Adrenal gland (tissue), 12 donors: ENCODE measurements around the gene SETBP1. TPM values are rescaled to one million over a fixed set of nuclear protein-coding genes. Genes with fewer than 3 reads are reported as not detected.

ENCODE experiments used
- DNase-seq, 7 donors: peaks; one replicate each; pipeline ENCODE4 v3.0.0-alpha.2; 2019 to 2020
- H3K27ac ChIP-seq, 5 donors: fragments of 200-600 bp; sonication (generic) in 4 of 5; 1 replicate in 3 of 5; 2 replicates in 2 of 5; pipeline versions ENCODE4 v1.5.1 to v1.8.0; 2016 to 2020; ENCODE audit warnings: mild to moderate bottlenecking in 1 of 5
- H3K27me3 ChIP-seq: fragments of 200-600 bp; 2 replicates; pipeline ENCODE4 v1.8.0; 2021
- H3K36me3 ChIP-seq, 2 donors: fragments of 200-600 bp; replicated peaks in 1 of 2; 1 replicate in 1 of 2; 2 replicates in 1 of 2; pipeline versions ENCODE4 v1.5.1 to v1.8.0; 2018 to 2022
- H3K4me1 ChIP-seq, 2 donors: fragments of 200-600 bp; replicated peaks in 1 of 2; 1 replicate in 1 of 2; 2 replicates in 1 of 2; pipeline versions ENCODE4 v1.5.1 to v1.8.0; 2018 to 2021
- H3K4me3 ChIP-seq, 4 donors: fragments of 200-600 bp; sonication (generic) in 3 of 4; one replicate each; pipeline ENCODE4 v1.5.1; 2016 to 2018
- H3K9me3 ChIP-seq, 3 donors: fragments of 200-600 bp; sonication (generic) in 1 of 3; replicated peaks in 1 of 3; 1 replicate in 2 of 3; 2 replicates in 1 of 3; pipeline versions ENCODE4 v1.5.1 to v1.8.0; 2016 to 2021
- POLR2A ChIP-seq, 2 donors: fragments of 450-650 bp; IDR thresholded peaks; one replicate each; pipeline ENCODE4 v1.6.1; 2017; ENCODE audit warnings: antibody characterized with exemption in 2 of 2, mild to moderate bottlenecking in 2 of 2, moderate library complexity in 1 of 2
- WGBS, 4 donors: extraction: QIAGEN DNeasy Blood & Tissue Kit in 2 of 4; methylation state at CpG; one replicate each; pipeline versions ENCODE4 v1.1.5 to v1.1.7; 2013 to 2017; 5-methylcytosine and 5-hydroxymethylcytosine counted together
- intact Hi-C, 2 donors: fragments of 100-400 bp; cut with DNase I; formaldehyde crosslinking; loops; one replicate each; pipeline versions ENCODE4 v1.14.1 to v1.15.0; 2022 to 2023
- polyA plus RNA-seq, 3 donors: library from polyadenylated mRNA; stranded (reverse); fragments of 200-250 nt in 2 of 3; fragments of 350-450 nt in 1 of 3; fragmentation: Illumina TruSeq in 1 of 3; extraction: RNeasy Lipid Tissue Mini Kit (QIAGEN cat#74804) in 1 of 3; gene quantifications; one replicate each; pipeline ENCODE4 v1.2.3, GENCODE V29; 2013 to 2014
- total RNA-seq, 9 donors: library from RNA; depleted of rRNA in 4 of 9; stranded (reverse); fragments of >200 nt in 4 of 9; fragments of 120-200 nt in 1 of 9; fragmentation: NEBNext Ultra II Directional in 1 of 9; extraction: Animal tissue kit (Norgen Biotek cat#: 25700) in 1 of 9; gene quantifications; one replicate each; pipeline versions ENCODE4 v1.1.0 to v1.2.4, GENCODE V29; 2013 to 2023
- TF ChIP-seq, protein P1 (sequence below), 6 experiments: fragments of 450-650 bp in 4 of 6; fragments of 200-600 bp in 2 of 6; sonication (generic) in 1 of 6; IDR thresholded peaks; 1 replicate in 5 of 6; 2 replicates in 1 of 6; pipeline versions ENCODE4 v1.5.1 to v1.8.0; 2016 to 2021; ENCODE audit warnings: antibody characterized with exemption in 6 of 6, mild to moderate bottlenecking in 2 of 6, moderate library complexity in 1 of 6
- donor health status: healthy with polysubstance abuse.
- donor health status: Bipolar disorder and iron deficiency.
- donor health status: DM: yes; HTN: yes; CAD: no.
- donor health status: DM: no; HTN: no; CAD: no.
- donor health status: DM: no; HTN: no; CAD: no.
- donor health status: DM: yes; HTN: yes; CAD: no.

Gene SETBP1
- total and polyA plus RNA-seq, 12 donors = 1.2 to 18.0 (median 9.4) TPM

DNA sequence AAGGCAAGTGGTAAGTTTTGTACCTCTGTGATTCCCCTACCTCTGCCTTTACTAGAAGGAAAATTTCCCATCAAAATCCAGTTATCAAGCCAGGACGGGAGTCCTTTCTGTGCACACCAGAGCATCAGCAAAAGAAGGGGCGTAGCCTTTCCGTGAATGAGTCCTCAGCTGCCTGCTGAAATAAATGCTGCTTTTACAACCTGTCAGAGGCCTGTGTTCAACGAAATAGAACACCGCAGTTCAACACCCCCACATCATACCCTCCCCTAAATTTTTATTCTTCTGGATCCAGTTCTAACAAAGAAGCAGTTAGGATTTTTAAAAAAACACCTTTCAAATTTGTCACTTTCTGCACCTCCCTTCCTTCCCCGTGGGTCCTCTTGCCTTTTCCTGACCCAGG, 135.8 kb downstream of the SETBP1 start:
- no peaks in the 10 kb centered on the region for H3K27me3 ChIP-seq
- intact Hi-C loops = no loop called here
- H3K27ac ChIP-seq = no peak overlapping the region
- DNase-seq = no peak
- no peaks in the 10 kb centered on the region for H3K4me1 ChIP-seq
- no peaks in the 10 kb centered on the region for H3K36me3 ChIP-seq
- 63 to 79% (median 76%) methylated on average over 6 of the region's 6 CpGs for WGBS, 4 donors
- H3K9me3 ChIP-seq = no peaks in the 10 kb centered on the region
- no peak for TF ChIP-seq POLR2A (IDR thresholded peaks at IDR 0.05)
- TF ChIP-seq, protein P1, sequence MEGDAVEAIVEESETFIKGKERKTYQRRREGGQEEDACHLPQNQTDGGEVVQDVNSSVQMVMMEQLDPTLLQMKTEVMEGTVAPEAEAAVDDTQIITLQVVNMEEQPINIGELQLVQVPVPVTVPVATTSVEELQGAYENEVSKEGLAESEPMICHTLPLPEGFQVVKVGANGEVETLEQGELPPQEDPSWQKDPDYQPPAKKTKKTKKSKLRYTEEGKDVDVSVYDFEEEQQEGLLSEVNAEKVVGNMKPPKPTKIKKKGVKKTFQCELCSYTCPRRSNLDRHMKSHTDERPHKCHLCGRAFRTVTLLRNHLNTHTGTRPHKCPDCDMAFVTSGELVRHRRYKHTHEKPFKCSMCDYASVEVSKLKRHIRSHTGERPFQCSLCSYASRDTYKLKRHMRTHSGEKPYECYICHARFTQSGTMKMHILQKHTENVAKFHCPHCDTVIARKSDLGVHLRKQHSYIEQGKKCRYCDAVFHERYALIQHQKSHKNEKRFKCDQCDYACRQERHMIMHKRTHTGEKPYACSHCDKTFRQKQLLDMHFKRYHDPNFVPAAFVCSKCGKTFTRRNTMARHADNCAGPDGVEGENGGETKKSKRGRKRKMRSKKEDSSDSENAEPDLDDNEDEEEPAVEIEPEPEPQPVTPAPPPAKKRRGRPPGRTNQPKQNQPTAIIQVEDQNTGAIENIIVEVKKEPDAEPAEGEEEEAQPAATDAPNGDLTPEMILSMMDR (IDR thresholded peaks at IDR 0.05) = no peak
- no peak overlapping the region for H3K4me3 ChIP-seq

DNA sequence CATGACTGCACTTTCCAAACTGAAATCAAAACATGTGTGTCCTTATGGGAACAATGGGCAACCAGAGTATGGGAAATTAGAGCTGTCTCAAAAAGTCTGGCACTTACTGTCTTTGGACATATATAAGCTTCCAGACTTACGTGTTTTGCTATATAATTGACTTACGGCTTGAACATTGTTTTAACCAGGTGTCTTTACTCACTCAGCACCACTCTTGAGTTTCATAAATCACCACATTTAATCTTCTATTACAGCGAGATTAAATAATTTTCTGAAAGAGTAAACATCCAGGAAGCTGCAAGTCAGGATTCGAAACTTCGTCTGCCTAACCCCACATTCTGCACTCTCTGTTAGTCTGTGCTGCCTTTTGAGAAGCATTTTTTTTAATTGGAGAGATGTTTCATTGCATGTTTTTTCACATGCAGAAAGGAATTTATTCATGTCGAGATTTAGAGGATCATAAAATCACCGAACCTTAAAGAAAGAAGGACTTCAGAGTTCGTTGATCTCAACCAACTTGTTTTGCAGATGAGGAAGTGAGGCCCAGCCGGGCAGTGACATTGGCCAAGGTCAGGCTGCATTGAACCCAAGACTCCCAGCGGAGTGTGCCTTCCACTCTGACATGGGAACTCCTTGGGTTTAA, 137.3 kb downstream of the SETBP1 start:
- H3K27me3 ChIP-seq = no peaks in the 10 kb centered on the region
- no peak overlapping the region for H3K27ac ChIP-seq
- no peaks in the 10 kb centered on the region for H3K4me1 ChIP-seq
- H3K9me3 ChIP-seq = no peaks in the 10 kb centered on the region
- no peaks in the 10 kb centered on the region for H3K36me3 ChIP-seq
- TF ChIP-seq POLR2A (IDR thresholded peaks at IDR 0.05) = no peak
- TF ChIP-seq, protein P1 (IDR thresholded peaks at IDR 0.05) = no peak
- DNase-seq = no peak
- WGBS, 4 donors = 61 to 72% (median 68%) methylated on average over 10 of the region's 10 CpGs
- intact Hi-C loops = no loop called here
- no peak overlapping the region for H3K4me3 ChIP-seq

DNA sequence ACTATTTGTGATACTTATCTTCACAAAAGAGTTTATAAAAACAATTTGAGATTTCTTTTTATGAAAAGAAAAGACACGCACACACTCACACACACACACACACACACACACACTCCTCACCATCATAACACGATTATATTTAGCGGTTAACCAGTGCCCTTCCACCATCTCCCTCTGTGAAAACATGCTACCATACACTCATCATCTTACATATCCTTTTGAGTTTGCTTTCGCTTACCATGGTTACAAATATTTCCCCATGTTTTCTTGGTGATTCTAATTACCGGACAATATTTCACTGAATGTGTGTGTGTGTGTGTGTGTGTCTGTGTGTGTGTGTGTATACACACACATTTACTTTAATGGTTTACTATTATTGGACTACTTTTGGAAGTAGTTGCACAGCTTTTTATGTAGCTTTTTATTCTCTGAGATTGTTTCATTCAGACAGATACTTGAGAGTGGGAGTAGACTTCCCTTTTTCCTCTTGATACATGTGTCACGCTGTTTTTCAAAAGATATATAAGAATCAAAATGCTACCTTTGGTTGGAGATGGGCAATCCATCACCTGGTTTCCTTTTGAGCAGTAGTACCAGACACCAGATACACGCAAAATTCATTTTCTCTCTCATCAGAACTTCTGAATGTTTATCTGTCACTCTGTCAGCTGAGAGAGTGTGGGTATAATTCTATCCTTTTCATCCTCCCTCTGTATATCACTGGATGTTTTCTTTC, 138.1 kb downstream of the SETBP1 start:
- no peak for TF ChIP-seq POLR2A (IDR thresholded peaks at IDR 0.05)
- TF ChIP-seq, protein P1 (IDR thresholded peaks at IDR 0.05) = no peak
- Histone ChIP-seq H3K27ac (no peak overlapping the region), H3K27me3 (no peaks in the 10 kb centered on the region), H3K9me3 (no peaks in the 10 kb centered on the region), H3K4me3 (no peak overlapping the region), H3K4me1 (peaks cover 0 to 2% of the 10 kb centered on the region in 2 donors), H3K36me3 (no peaks in the 10 kb centered on the region)
- intact Hi-C loops = no loop called here
- DNase-seq = no peak
- 79 to 86% (median 81%) methylated on average over 7 of the region's 7 CpGs for WGBS, 4 donors

DNA sequence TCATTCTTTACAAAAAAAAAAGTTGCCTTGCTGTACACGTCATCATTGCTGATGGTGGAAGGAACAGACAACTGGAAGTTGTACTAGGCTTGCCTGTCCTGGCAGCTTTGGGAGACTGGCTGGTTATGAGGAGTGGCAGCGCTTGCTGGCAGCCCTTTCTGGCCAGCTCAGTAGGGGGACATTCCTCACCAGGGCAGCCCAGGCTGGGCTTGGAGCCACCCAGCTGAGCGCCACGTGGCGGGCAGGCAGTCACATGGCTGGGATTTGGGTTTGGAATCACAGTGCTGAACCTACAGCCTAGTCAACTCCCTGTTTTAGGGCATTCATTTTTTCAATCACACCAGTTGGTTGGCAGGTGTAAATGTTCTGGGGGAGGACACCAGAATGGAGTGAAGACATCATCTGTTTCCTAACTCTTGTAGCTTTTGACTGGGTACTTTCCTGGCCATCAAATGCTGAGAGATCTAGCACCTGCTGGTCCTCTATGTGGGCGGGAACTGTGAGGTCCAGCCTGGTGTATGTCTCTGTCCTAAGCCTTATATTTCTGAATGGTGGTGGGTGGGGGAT, 139.3 kb downstream of the SETBP1 start:
- 85 to 92% (median 86%) methylated on average over 4 to 6 of the region's 6 CpGs for WGBS, 4 donors
- no peak overlapping the region for H3K27ac ChIP-seq
- no peaks in the 10 kb centered on the region for H3K9me3 ChIP-seq
- H3K4me3 ChIP-seq = no peak overlapping the region
- DNase-seq = no peak
- H3K4me1 ChIP-seq = peaks cover 0 to 3% of the 10 kb centered on the region in 2 donors
- no peaks in the 10 kb centered on the region for H3K27me3 ChIP-seq
- TF ChIP-seq, protein P1 (IDR thresholded peaks at IDR 0.05) = no peak
- TF ChIP-seq POLR2A (IDR thresholded peaks at IDR 0.05) = no peak
- intact Hi-C loops = no loop called here
- H3K36me3 ChIP-seq = no peaks in the 10 kb centered on the region
